Measurements from ENCODE around the gene FBXO31. TPM values are rescaled to one million over a fixed set of nuclear protein-coding genes. Genes with fewer than 3 reads are reported as not detected.

FBXO31 gene
- polyA plus RNA-seq, 10 donors: 20.7 to 25.7 (median 24.0) TPM

DNA sequence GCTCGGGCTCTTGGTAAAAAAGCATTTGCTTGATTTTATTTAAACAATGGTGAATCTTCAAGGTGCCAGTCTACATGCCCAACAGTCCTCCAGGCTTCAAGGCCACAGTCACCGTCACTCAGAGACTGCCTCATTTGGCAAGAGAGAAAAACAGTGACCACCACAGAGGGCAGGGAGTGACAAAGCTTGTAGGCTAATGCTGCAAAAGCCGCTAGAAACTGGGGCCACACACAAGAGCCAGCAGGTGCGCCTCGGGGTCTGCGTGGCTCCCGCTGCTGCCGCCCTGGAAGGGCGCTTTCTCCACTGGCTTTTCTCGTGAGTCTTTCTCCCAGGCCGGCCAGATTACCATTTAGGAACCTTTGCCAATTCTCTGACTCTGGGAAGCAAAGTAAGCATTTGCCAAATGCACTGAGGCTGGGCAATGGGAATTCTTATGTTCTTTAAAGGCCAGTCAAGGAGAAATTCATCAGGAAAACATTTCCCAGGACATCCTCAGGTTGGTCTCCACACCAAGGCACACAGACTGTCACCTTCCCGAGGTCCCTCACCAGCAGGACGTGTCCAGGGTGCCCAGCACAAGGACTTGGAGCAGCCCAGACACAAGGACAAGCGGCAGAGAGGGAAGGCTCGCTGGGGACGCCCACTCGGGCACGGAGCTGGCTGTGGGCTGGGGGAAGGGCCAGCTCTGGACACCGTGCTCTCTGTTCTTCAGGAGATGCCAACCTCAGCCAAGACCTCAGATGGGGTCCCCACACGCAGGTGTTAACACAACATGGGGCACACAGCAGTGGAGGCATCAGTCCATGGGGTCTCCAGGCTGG is 53.9 kb downstream of the FBXO31 start:
- DNase-seq: no peak

DNA sequence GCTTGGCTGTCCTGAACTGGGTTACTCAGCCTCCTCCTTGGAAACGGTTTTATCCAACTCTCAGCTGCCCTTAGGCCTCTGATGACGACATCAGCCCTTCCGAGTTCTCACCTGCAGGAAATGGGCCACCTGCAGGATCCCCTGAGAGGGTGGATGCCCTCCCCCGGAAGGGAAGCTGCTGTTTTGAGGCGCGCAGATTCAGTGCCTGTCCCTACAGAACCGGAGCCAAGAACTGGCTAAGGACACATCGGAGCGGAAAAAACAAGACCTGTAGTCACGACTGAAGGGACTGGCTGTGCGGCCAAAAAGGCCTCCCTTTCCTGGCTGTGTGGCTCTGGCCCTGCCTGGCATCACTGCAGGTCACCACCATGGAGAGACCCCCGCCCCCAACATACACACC is 54.7 kb downstream of the FBXO31 start:
- no peak for DNase-seq

- DNase-seq: no peak
These were observed 55.6 kb downstream of the FBXO31 start for GRCh38 chr16:87327798-87328495.

DNA sequence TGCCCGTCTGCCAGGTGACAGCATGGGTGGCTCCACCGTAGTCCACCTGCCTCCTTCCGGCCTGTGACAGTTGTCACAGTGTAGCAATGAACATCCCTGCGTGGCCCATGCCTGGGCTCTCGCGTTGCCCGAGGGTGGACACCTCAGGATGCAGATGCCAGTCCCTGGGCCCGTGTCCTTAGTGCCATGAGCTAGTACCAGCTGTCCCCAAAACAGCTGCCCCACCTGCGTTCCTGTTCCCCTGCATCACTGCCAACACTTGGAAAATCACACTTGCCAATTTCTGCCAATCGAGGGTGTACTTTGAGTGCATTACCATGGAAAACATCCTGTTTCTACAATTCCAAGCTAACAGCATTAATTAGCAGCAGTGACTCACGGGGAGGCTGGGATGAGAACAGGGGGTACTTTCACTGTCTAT is 57.4 kb downstream of the FBXO31 start:
- no peak for DNase-seq

DNA sequence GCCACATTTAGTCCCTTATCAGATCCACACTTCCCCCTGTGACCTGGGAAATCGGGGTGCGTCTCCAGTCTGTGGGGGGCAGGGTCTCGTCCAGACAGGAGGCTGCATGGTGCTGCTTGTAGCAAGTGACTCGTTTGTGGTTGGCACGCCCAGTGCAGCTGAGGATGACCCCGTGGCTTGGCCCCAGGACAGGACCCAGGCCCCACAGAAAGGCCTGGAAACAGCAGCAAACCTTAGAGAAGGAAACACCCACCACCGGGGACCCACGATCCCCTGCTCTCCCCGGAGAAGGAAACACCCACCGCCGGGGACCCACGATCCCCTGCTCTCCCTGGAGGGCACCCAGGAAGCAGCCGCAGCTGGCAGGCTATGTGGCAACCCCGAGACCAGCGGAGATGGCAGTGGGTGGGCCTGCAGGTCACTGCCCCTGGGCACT is 58.1 kb downstream of the FBXO31 start:
- no peak for DNase-seq

- DNase-seq: peak in 2 of 3 donors; percentile 28 to 45
These were observed 58.9 kb downstream of the FBXO31 start for GRCh38 chr16:87324411-87325275.

GRCh38 chr16:87323727-87324410 is 59.7 kb downstream of the FBXO31 start:
- DNase-seq: no peak

- DNase-seq: no peak
These were observed 60.5 kb downstream of the FBXO31 start for GRCh38 chr16:87322833-87323726.

DNA sequence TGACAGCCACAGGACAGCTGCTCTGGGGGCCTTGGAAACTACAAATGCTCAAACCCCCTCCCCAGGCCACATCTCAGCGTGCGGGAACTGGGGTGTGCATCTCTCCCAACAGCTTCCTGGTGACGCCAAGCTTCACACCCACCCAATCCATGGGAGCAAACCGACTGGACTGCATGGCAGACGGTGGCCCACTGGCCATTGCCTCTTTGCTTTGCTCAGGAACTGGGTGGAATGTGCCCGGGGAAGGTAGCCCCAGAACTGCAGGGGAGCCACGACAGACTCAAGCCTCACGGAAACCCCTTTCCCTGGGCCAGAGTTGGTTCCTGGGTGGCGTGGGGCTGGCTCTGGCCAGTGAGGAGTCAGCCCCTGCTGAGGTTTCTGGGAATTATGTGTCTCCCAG is 61.2 kb downstream of the FBXO31 start:
- DNase-seq: no peak

GRCh38 chr16:87321336-87322107 is 62.1 kb downstream of the FBXO31 start:
- DNase-seq: no peak

DNA sequence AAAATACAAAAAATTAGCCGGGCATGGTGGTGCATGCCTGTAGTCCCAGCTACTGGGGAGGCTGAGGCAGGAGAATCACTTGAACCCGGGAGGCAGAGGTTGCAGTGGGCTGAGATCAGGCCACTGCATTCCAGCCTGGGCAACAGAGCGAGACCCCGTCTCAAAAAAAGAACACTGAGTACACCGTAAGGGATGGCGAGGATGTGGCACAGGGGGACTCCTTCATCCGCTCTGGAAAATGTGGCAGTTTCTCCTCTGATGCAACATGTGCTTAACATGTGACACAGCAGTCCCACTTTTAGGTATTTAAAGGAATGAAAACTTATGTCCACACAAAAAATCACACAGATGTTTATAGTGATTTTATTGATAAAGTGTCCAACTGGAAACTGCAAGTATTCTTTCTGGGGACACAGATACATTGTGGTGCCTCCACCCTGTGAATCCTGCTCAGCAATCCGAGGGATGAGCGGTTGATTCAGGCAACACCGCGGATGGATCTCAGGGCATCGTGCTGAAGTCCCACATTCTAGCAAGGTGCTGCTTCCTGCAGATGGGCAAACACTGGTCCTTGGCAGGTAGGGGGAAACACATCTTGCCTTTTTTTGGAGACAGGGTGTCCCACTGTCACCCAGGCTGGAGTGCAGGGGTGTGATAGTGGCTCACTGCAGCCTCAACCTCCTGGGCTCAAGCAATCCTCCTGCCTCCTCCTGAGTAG is 62.9 kb downstream of the FBXO31 start:
- DNase-seq: no peak

- DNase-seq: no peak
These were observed 63.5 kb downstream of the FBXO31 start for GRCh38 chr16:87319997-87320491.

GRCh38 chr16:87319011-87319410 is 64.6 kb downstream of the FBXO31 start:
- DNase-seq: no peak

DNA sequence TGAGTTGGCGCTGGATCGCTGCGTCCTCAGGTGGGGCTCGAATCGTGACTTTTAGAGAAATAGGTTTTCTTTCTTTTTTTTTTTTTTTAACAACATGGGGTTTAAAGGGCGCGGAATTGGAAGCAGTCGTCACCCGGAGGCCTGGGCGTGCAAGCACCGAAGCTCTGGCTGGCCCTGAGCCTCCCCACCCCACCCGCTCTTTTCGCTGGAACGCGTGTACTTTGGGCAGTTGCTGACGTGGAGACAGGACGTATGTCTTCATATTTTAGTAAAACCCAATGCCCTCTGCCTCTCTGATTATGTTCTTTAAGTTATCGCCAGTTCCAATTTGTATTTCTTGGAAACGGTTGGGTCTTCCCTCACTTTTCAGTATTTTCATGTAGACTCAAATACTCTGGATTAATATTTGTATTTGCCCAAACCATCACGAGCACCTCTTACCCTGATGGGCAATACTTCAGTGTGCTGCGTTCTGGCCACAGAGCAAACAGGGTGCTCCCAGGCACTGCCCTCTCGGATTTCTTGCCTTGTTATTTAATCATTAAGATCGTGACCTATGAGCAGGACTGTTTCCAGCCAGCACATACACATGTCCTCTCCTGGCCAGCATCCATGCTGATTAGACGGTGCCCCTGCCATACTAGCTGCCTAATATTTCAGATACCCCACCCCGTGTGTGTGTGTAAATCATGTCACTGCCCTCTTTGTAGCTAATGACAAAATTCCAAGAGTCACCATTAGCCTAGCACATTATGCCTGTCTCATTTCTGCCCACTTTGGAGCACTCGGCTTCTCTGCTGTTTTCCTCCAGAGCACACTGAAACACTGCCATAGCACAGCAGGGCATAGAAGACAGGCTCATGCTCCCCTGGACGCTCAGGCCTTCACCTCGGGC is 65.6 kb downstream of the FBXO31 start:
- DNase-seq: peak in 2 of 3 donors; percentile 33 to 57

DNA sequence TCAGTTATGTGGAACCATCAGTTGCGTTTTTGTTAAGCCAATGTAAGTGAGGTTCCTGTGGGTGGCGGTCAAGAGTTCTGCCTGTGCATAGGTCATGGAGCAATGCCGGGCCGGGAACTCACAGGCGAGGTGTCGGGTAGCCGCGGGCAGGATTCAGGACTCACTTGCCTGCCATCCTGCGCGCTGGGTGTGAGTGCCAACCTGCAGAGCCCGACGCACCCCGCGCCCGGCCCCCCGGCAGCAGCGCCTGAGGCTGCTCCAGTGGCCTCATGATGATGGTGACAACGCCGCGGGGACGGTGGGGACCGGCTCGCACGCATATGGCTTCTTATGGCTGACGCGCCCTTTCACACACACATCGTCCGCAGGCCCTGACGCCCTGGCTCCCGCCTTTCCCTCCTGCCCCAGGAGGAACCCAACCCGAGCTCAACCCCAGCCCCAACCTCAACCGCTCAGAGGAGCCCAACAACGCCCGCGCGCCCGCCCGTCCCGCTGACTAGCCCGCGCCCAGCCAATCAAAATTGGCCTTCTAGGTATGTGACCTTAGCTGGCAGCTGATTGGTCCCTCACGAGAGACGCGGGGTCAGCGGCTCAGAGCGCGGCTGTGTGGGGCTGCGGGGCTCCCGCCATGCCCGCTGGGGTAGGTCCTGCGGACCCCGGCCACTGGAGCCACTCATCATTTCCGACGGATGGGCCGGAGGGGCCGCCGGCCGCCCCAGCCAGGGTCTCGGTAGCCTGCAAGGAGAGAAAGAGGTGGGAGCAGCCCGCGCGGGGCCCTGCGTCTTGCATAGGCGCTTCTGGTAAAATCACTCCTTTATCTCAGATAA is 66.4 kb downstream of the FBXO31 start, which contains the start of gene C16orf95:
TSS of gene C16orf95 (minus strand) at position 470 of the 827 bp plus-strand sequence. CDS start at position 320, 150 bp downstream.
- DNase-seq: peak; percentile 97 to 99 (median 98)

DNA sequence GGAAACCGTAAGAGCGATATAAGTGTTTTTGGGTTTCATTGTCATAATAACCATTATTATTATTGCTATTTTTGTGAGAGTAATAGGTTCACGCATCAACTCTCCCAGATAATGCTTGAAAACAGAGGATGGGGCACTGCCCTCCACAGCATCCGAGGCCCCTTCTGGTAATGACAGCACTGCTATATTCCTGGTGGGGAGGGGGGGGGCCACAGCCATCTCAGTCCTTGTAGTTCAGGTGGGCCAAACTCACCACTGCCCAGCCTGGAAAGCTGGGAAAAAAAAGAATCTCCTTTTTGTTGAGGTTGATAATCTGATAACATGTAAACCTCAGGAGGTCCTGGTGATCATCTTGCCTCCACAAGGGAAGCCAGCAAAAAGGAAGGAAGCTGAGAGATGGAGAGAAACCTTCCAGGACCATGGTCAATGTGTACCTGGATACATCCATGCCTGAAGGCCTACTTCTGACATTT is 67.1 kb downstream of the FBXO31 start:
- no peak for DNase-seq
